ENCODE measurements around the gene TACR1. TPM values are rescaled to one million over a fixed set of nuclear protein-coding genes. Genes with fewer than 3 reads are reported as not detected.

The TACR1 gene
- total RNA-seq, 2 donors from 2014 or later = 2.7 to 4.2 TPM

- 87% methylated on average over 5 of the region's 5 CpGs for WGBS
- intact Hi-C loops (cut with DNase I) = no loop called here
- H3K27me3 ChIP-seq (replicated peaks; ENCODE audit: insufficient read depth) = no peaks in the 10 kb centered on the region
- H3K36me3 ChIP-seq = no peaks in the 10 kb centered on the region
- no peak overlapping the region for H3K4me3 ChIP-seq
- TF ChIP-seq POLR2A (IDR thresholded peaks at IDR 0.05) (no peak), POLR2AphosphoS5 (IDR thresholded peaks at IDR 0.05) (no peak)
- TF ChIP-seq, protein P1, sequence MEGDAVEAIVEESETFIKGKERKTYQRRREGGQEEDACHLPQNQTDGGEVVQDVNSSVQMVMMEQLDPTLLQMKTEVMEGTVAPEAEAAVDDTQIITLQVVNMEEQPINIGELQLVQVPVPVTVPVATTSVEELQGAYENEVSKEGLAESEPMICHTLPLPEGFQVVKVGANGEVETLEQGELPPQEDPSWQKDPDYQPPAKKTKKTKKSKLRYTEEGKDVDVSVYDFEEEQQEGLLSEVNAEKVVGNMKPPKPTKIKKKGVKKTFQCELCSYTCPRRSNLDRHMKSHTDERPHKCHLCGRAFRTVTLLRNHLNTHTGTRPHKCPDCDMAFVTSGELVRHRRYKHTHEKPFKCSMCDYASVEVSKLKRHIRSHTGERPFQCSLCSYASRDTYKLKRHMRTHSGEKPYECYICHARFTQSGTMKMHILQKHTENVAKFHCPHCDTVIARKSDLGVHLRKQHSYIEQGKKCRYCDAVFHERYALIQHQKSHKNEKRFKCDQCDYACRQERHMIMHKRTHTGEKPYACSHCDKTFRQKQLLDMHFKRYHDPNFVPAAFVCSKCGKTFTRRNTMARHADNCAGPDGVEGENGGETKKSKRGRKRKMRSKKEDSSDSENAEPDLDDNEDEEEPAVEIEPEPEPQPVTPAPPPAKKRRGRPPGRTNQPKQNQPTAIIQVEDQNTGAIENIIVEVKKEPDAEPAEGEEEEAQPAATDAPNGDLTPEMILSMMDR (IDR thresholded peaks at IDR 0.05) = no peak
- no peak overlapping the region for H3K27ac ChIP-seq
- H3K9me3 ChIP-seq = no peaks in the 10 kb centered on the region
- no peaks in the 10 kb centered on the region for H3K4me1 ChIP-seq (replicated peaks)
- DNase-seq (ENCODE audit: low spot score) = no peak
Observed at GRCh38 chr2:75031906-75032803, 167.2 kb downstream of the TACR1 start.

- H3K9me3 ChIP-seq = no peaks in the 10 kb centered on the region
- H3K27me3 ChIP-seq (replicated peaks; ENCODE audit: insufficient read depth) = no peaks in the 10 kb centered on the region
- no peak overlapping the region for H3K27ac ChIP-seq
- intact Hi-C loops (cut with DNase I) = no loop called here
- no peaks in the 10 kb centered on the region for H3K36me3 ChIP-seq
- no peak for TF ChIP-seq POLR2AphosphoS5 (IDR thresholded peaks at IDR 0.05)
- no peak for TF ChIP-seq POLR2A (IDR thresholded peaks at IDR 0.05)
- TF ChIP-seq, protein P1 (IDR thresholded peaks at IDR 0.05) = no peak
- no peaks in the 10 kb centered on the region for H3K4me1 ChIP-seq (replicated peaks)
- H3K4me3 ChIP-seq = no peak overlapping the region
- 93% methylated on average over 6 of the region's 6 CpGs for WGBS
- no peak for DNase-seq (ENCODE audit: low spot score)
Observed at GRCh38 chr2:75031171-75031570, 168.1 kb downstream of the TACR1 start.

DNA sequence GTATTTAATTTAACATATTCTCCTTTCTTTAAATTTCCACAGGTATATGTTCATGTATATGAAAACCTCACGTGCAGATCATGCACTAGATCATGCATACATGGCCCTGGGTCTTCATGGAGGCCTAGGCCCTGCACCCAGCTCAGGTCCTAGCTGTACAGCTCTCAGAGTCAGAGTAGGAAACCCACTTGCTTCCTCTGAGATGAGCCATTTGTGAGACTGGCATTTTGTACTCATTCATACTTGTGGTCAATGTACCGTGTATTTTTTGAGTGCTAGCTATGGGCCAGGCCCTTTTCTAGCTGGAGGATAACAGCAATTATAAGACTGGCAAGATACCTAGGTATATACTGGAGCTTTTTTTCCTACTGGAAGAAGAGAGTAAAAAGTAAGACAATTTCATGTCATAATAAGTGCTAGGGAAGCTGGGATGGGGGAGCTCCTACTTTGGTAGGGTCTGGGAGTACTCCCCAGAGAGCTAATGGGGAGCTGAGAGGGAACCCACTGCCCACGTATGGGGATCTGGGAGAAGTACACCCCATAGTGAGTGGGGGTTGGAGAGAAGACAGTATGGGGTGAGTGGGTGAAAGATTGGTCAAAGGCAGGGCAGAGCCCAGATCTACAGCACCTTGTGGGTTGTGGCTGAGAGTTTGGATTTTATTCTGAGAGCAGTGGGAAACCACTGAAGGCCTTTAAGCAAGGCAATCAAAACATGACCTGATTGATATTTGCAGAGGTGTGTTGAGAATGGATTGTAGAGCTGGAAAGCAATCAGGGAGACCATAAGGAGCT lies 168.9 kb downstream of the TACR1 start:
- no peak overlapping the region for H3K27ac ChIP-seq
- intact Hi-C loops (cut with DNase I) = no loop called here
- H3K4me1 ChIP-seq (replicated peaks) = no peaks in the 10 kb centered on the region
- 93% methylated on average over 3 of the region's 3 CpGs for WGBS
- no peak for TF ChIP-seq POLR2AphosphoS5 (IDR thresholded peaks at IDR 0.05)
- TF ChIP-seq, protein P1 (IDR thresholded peaks at IDR 0.05) = no peak
- no peak for TF ChIP-seq POLR2A (IDR thresholded peaks at IDR 0.05)
- DNase-seq (ENCODE audit: low spot score) = no peak
- no peaks in the 10 kb centered on the region for H3K36me3 ChIP-seq
- H3K9me3 ChIP-seq = no peaks in the 10 kb centered on the region
- no peak overlapping the region for H3K4me3 ChIP-seq
- H3K27me3 ChIP-seq (replicated peaks; ENCODE audit: insufficient read depth) = no peaks in the 10 kb centered on the region

- Histone ChIP-seq H3K27me3 (replicated peaks; ENCODE audit: insufficient read depth) (no peaks in the 10 kb centered on the region), H3K4me1 (replicated peaks) (no peaks in the 10 kb centered on the region), H3K4me3 (no peak overlapping the region), H3K9me3 (no peaks in the 10 kb centered on the region), H3K27ac (no peak overlapping the region), H3K36me3 (no peaks in the 10 kb centered on the region)
- intact Hi-C loops (cut with DNase I) = no loop called here
- DNase-seq (ENCODE audit: low spot score) = no peak
- TF ChIP-seq POLR2A (IDR thresholded peaks at IDR 0.05) (no peak), POLR2AphosphoS5 (IDR thresholded peaks at IDR 0.05) (no peak)
- TF ChIP-seq, protein P1 (IDR thresholded peaks at IDR 0.05) = no peak
- WGBS = 100% methylated on average over 2 of the region's 2 CpGs
Observed at GRCh38 chr2:75027886-75028285, 171.4 kb downstream of the TACR1 start.
